Bronchial epithelial cell (primary cell): ENCODE results near the gene ASPSCR1. TPM values are rescaled to one million over a fixed set of nuclear protein-coding genes. Genes with fewer than 3 reads are reported as not detected.

Experiments
- DNase-seq: peaks from one replicate; pipeline ENCODE4 v3.0.0-alpha.2; 2010; ENCODE audit warnings: low read depth
- FAIRE-seq: peaks from 2 replicates; lab custom pipeline; 2011; peaks lifted over from hg19 to GRCh38; lab: Jason Lieb, UNC
- H3K27me3 ChIP-seq: 2 replicates; pipeline ENCODE4 v1.5.1; 2011; ENCODE audit warnings: low read length; ENCODE audit not compliant: control insufficient read depth, insufficient read depth
- H3K36me3 ChIP-seq: 2 replicates; pipeline ENCODE4 v1.5.1; 2011; ENCODE audit warnings: low read length; ENCODE audit not compliant: control insufficient read depth, insufficient read depth
- H3K4me3 ChIP-seq: 2 replicates; pipeline ENCODE4 v1.5.1; 2011; ENCODE audit warnings: mild to moderate bottlenecking, low read depth, low read length, control low read depth
- CTCF ChIP-seq: IDR thresholded peaks from 2 replicates; pipeline ENCODE4 v1.5.1; 2011; ENCODE audit warnings: mild to moderate bottlenecking, moderate library complexity, low read length, control low read depth, inconsistent platforms; ENCODE audit not compliant: insufficient read depth, severe bottlenecking
- total RNA-seq: library from RNA; depleted of rRNA; stranded (reverse); fragments of >200 nt; gene quantifications from 2 replicates; pipeline ENCODE4 v1.2.1, GENCODE V29; 2014

Gene ASPSCR1
- total RNA-seq, 1 donor from 2014 or later = 22.6 TPM

GRCh38 chr17:82056729-82057621 is 79.5 kb downstream of the ASPSCR1 start:
- no peak for TF ChIP-seq CTCF
- Histone ChIP-seq H3K36me3 (peaks cover 48% of the 10 kb centered on the region), H3K27me3 (no peaks in the 10 kb centered on the region), H3K4me3 (no peak overlapping the region)
- FAIRE-seq (no peak), DNase-seq (no peak)

- no peak for FAIRE-seq
- peaks cover 60% of the 10 kb centered on the region for H3K36me3 ChIP-seq
These were observed 80.9 kb downstream of the ASPSCR1 start for GRCh38 chr17:82058230-82058854.

GRCh38 chr17:82058855-82059249 is 81.4 kb downstream of the ASPSCR1 start:
- H3K4me3 ChIP-seq = no peak overlapping the region
- FAIRE-seq = no peak
- no peak for DNase-seq
- no peaks in the 10 kb centered on the region for H3K27me3 ChIP-seq
- peaks cover 64% of the 10 kb centered on the region for H3K36me3 ChIP-seq
- TF ChIP-seq CTCF = no peak

More at GRCh38 chr17:82058230-82058854, 80.9 kb downstream of the ASPSCR1 start:
- no peak overlapping the region for H3K4me3 ChIP-seq
- no peaks in the 10 kb centered on the region for H3K27me3 ChIP-seq
- TF ChIP-seq CTCF = no peak
- DNase-seq = no peak

GRCh38 chr17:82059272-82060000 is 82.0 kb downstream of the ASPSCR1 start:
- FAIRE-seq (no peak), DNase-seq (no peak)
- H3K27me3 ChIP-seq = no peaks in the 10 kb centered on the region
- peaks cover 62% of the 10 kb centered on the region for H3K36me3 ChIP-seq
- no peak for TF ChIP-seq CTCF
- no peak overlapping the region for H3K4me3 ChIP-seq

- TF ChIP-seq CTCF = no peak
- DNase-seq = no peak
- FAIRE-seq = no peak
- Histone ChIP-seq H3K36me3 (peaks cover 57% of the 10 kb centered on the region), H3K4me3 (no peak overlapping the region), H3K27me3 (no peaks in the 10 kb centered on the region)
These were observed 82.6 kb downstream of the ASPSCR1 start for GRCh38 chr17:82060001-82060380.
